Hematopoietic multipotent progenitor cell treated with erythropoietin and hydrocortisone succinate and interleukin-3 and kit ligand, for 4 days (in vitro differentiated cells): ENCODE data around the gene DHRS1.

Experiments used
- DNase-seq: peaks from one replicate; pipeline ENCODE4 v3.0.0-alpha.2; 2015

The DHRS1 gene

DNA sequence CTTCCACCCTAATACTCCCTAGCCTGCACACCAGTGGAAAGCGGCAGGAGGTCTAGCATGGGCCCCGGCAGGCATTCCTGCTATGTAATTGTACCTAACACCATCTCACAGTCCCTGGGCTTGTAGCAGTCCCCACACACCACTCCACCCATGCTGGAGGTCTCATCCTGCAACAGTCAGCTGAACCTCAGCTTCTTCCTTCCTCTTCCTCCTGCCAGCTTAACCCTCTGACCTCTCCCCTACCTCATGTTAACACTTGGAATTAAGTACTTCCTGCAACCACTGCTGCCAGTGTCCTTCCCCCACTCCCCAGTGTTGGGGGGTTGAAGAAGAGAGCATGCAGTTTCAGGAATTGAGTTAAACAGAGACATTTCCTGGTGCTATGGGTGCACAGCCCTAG, 27.7 kb upstream of the DHRS1 start:
- peak; percentile 27 for DNase-seq

DNA sequence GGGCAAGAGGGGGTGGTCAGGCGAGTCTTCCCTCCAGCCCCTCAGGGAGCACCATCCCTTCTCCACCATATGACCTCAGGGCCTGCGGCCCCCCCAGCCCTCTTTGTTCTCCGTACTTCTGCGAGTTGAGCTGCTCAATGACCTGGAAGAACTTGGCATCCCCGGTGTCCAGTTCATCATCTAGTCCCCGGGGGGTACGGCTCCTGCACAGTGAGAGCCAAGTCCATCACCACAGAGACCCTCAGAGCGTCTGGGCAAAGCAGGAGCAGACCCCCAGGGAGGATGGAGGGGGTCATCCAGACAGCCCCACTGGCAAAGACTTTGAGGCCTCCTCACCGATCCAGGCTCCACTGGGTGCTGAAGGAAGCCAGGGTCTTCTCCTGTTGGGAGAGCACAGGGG, 26.4 kb upstream of the DHRS1 start:
- no peak for DNase-seq

DNA sequence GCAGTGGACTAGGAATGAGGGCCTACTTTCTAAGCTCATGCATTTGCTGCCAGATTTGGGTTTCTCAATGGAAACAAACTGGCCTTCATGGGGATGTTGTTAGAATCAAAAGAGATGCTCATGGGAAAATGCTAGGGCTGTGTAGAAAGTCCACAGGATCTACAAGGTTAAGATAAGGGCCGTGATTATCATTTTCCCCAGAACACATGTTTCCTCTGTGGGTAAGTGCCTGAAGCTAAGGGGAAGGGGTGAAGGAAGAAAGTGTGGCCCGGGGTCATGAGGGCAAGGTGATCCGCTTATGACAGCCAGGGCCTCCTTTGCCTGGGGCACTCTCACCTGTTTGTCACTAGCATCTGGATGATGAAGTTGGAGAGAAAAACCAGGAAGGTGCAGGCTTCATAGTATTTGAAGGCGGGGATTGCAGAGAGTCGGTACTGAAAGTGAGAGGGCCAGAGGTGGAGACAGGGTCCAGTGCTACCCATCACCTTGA, 25.5 kb upstream of the DHRS1 start:
- DNase-seq: no peak

DNA sequence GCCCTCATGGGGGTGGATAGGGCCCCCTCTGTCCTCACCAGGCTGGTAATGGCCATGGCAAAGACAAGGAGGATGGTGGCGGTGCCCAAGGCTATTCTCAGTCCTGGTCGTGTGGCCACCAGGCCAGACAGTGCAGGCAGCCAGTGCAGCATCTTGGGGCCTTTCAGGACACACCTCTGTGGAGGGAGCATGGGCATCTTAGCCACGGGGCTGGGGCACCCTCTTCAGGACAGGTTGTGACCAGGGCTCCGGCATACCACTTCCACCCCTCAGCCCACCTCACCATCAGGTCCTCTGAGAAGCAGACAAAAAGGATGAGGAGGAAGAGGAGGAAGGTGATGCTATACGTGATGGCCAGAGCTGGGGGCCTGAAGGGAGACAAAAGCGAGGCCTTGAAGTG, 24.4 kb upstream of the DHRS1 start:
- no peak for DNase-seq

GRCh38 chr14:24323341-24323740, 23.8 kb upstream of the DHRS1 start:
- no peak for DNase-seq

DNA sequence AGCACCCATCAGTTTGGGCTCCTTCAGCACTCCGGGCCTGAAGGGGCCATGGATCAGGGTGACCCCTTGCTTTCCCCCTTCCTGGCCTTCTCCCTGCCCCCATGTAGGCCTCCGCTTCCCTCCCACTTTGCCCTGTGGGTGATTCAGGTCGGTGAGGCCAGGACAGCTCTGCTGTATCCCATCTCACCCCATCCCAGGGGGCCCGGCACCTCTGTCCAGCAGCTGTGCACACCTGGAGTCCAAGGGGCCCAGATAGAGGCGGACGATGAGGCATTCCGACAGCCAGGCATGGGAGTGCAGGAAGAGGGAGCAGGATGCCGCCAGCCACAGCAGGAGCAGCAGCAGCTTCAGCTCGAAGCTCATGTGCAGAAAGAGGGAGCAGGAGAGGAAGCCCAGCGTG, 23.1 kb upstream of the DHRS1 start:
- DNase-seq: no peak

DNA sequence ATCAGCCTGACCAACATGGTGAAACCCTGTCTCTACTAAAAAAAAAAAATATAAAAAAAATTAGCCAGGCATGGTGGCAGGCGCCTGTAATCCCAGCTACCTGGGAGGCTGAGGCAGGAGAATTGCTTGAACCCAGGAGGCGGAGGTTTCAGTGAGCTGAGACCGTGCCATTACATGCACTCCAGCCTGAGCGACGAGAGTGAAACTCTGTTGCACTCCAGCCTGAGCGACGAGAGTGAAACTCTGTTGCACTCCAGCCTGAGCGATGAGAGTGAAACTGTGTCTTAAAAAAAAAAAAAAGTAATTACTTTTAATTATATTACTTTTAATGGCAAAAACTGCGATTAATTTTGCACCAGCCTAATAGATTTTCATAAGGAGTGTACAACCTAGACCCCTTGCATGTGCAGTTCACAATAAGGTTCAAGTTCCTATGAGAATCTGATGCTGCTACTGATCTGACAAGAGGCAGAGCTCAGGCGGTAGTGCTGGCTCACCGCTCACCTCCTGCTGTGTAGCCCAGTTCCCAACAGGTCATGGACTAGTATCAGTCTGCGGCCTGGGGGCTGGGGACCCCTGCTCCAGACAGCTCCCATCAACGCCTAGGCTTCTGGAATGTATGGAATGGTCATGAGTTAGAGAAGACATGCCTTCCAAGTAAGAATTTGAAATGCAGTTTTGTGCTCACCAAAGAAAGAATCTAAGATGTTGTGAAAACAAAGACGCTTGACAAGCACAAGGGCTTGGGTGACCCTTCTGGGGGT, 21.8 kb upstream of the DHRS1 start:
- no peak for DNase-seq

GRCh38 chr14:24317141-24317928, 17.8 kb upstream of the DHRS1 start:
- no peak for DNase-seq

DNA sequence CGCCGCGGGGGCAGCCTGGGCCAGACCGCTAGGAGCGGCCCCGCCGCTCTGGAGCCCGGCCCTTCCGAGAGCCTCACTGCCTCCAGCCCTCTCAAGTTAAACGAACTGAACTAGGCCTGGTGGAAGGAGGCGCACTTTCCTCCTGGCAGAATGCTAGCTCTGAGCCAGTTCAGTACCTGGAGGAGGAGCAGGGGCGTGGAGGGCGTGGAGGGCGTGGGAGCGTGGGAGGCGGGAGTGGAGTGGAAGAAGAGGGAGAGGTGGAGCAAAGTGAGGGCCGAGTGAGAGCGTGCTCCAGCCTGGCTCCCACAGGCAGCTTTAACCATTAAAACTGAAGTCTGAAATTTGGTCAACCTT, 17.0 kb upstream of the DHRS1 start:
- no peak for DNase-seq

- DNase-seq: peak; percentile 65
Measured at GRCh38 chr14:24315807-24316596, 16.4 kb upstream of the DHRS1 start.

- no peak for DNase-seq
Measured at GRCh38 chr14:24315243-24315806, 15.7 kb upstream of the DHRS1 start.

GRCh38 chr14:24314377-24315193, 15.0 kb upstream of the DHRS1 start:
- DNase-seq: no peak

GRCh38 chr14:24313913-24314312, 14.3 kb upstream of the DHRS1 start:
- DNase-seq: peak; percentile 75

- peak; percentile 91 for DNase-seq
Measured at GRCh38 chr14:24312736-24313507, 13.3 kb upstream of the DHRS1 start.

DNA sequence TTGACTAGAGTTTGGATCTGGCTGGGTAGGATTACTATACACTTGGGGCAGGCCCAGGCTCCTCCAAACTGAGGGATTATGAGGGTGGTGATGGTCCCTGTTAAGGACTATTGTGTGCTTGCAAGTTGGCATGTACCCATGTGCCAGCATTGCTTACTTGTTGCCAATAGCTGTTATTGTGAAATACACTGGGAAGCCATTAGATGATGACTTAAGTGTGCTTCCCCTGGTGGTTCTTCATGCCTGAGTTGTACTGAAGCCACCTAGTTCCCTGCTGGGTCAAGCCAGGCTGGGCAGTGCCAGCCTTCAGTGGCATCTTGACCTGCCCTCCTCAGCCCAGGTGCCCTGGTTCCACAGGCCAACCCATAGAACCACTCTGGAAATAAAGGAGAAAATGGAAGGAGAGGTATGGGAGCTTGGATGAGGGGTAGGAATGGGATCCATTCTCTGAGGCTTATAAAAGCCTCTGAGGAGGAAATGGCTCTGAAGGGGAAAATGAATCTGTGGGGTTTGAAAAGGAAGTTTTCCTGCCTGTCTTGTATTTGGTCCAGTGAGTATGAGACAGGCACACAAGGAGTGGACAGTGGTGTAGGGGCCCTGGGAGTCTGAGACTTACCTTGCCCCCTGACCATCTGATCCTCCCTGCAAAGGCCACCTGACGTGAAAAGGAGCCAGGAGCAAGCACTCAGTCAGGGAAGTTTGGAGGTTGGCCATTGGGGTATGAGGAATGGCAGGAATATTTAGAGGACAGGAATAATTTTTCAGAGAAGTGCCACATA, 12.4 kb upstream of the DHRS1 start:
- peak; percentile 70 for DNase-seq

- peak; percentile 89 for DNase-seq
Measured at GRCh38 chr14:24310646-24311604, 11.3 kb upstream of the DHRS1 start, which contains the start of gene LTB4R. TSS of gene LTB4R (plus strand) at chr14:24311502. CDS start at chr14:24315652, 4,150 bp downstream.

GRCh38 chr14:24310265-24310645, 10.7 kb upstream of the DHRS1 start:
- DNase-seq: peak; percentile 85

DNA sequence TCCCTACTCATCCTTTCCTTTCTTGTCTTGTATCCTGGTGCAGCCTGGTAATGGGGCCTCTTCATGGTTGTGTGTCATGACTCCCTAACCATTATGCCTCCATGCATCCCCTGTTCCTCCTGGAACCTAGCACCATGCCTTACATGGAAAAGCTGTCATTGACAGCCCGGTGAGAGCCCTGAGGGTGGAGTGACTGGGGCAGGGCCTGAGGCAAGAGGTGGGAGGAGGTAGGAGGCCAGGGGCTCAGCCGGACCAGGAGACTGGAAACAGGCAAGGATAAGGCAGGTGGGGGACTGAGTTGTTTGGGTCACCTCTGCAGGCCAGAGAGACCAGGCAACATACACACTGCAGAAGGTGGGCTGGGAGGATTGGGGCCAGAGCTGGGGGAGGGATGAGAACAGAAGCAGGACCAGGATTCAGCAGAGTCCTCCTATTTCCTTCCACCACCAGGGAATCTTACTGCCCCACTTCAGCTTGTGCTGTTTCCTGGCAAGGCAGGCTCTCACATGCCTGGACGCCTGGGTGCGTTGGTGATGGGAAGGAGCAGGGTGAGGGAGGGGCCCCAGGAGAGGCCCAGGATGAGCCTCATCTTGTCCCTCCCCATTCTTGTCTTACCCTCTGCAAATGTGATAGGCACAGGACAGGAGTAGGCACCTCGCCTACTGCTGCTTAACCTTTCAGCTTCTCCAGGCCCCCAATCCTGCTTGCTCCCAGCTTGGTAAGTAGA, 10.1 kb upstream of the DHRS1 start, which contains the start of gene LTB4R2:
TSS of gene LTB4R2 (plus strand) at position 603 of the 727 bp plus-strand sequence. CDS start 525 bp downstream, outside the sequence.
- no peak for DNase-seq
